Measurements from ENCODE around the gene S100PBP. TPM values are rescaled to one million over a fixed set of nuclear protein-coding genes. Genes with fewer than 3 reads are reported as not detected.
A peak's percentile ranks its signal among the peaks of the same experiment; 100 is the strongest.

Gene S100PBP
- 40.1 TPM for total RNA-seq (ENCODE audit: unreplicated experiment)
- long read RNA-seq, full-length matches to known transcripts = 2 of 4 reads
- long read RNA-seq, partial matches to known transcripts = 2 of 4 reads
- long read RNA-seq, other reads (novel, unspliced or antisense) = 0 of 4 reads

DNA sequence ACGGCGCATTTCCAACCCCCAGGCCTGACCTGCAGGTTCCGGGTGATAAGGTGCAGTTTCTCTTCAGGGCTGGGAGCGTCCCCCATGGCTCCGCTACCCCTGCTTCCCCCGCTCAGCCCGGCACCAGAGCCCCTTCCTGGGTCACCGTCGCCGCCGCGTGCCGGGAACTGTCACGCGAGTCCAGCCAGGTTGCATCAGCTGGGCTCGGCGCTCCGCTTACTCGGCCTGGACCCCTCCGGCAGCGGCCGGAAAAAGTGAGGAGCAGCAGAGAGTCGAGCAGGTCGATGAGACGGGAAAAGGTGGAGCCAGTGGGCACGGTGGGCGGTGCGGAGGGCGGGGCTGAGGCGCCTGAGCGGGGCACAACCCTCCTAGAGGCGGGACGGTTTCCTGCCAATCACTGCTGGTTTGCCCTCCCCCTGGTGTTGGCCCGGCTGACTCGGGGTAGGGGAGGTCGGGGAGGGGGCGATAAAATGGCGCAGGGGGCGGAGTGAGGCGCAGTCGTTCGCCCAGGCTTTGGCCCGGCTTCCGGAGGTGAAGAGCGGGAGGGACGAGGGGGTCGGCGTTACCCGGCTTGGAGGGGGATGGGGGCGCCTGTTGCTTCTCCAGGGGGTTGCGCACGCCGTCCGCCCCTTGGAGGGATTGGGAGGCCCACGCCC, at the start of gene S100PBP, which contains the start of gene YARS1:
Gene S100PBP, plus strand, starts transcription at position 495 of the 656 bp plus-strand sequence. CDS start 8,447 bp downstream, outside the sequence.
Gene YARS1, minus strand, starts transcription at position 200 of the 656 bp plus-strand sequence. Its CDS starts 114 bp downstream, at position 86.
- Mint-ChIP-seq H3K4me1 (ENCODE audit: low read depth, unreplicated experiment) (peaks cover 7% of the 10 kb centered on the region), H3K36me3 (ENCODE audit: unreplicated experiment) (no peaks in the 10 kb centered on the region), H3K4me3 (ENCODE audit: unreplicated experiment) (peak within 1 kb of the TSS; percentile 100)

GRCh38 chr1:32768110-32768850, 49.2 kb upstream of the S100PBP start:
- H3K4me3 Mint-ChIP-seq (ENCODE audit: unreplicated experiment) = peak overlapping the region; percentile 20
- no peak overlapping the region for H3K27ac Mint-ChIP-seq (ENCODE audit: unreplicated experiment)
- DNase-seq = no peak
- no peaks in the 10 kb centered on the region for H3K36me3 Mint-ChIP-seq (ENCODE audit: unreplicated experiment)
- H3K9me3 Mint-ChIP-seq (ENCODE audit: unreplicated experiment) = peaks cover 10% of the 10 kb centered on the region
- TF ChIP-seq CTCF (IDR thresholded peaks at IDR 0.05; ENCODE audit: partially characterized antibody, unreplicated experiment) = no peak
- H3K4me1 Mint-ChIP-seq (ENCODE audit: low read depth, unreplicated experiment) = peaks cover 28% of the 10 kb centered on the region
- H3K27me3 Mint-ChIP-seq (ENCODE audit: unreplicated experiment) = no peaks in the 10 kb centered on the region

More for the DNA sequence above, at the start of gene S100PBP, which contains the start of gene YARS1:
- TF ChIP-seq CTCF (IDR thresholded peaks at IDR 0.05; ENCODE audit: partially characterized antibody, unreplicated experiment) = no peak
- peak within 1 kb of the TSS; percentile 98 for H3K27ac Mint-ChIP-seq (ENCODE audit: unreplicated experiment)
- H3K27me3 Mint-ChIP-seq (ENCODE audit: unreplicated experiment) = peaks cover 8% of the 10 kb centered on the region
- peaks cover 4% of the 10 kb centered on the region for H3K9me3 Mint-ChIP-seq (ENCODE audit: unreplicated experiment)
- peak; percentile 100 for DNase-seq

GRCh38 chr1:32769524-32770220, 47.8 kb upstream of the S100PBP start:
- Mint-ChIP-seq H3K27me3 (ENCODE audit: unreplicated experiment) (peaks cover 6% of the 10 kb centered on the region), H3K4me1 (ENCODE audit: low read depth, unreplicated experiment) (peaks cover 34% of the 10 kb centered on the region), H3K27ac (ENCODE audit: unreplicated experiment) (no peak overlapping the region), H3K36me3 (ENCODE audit: unreplicated experiment) (no peaks in the 10 kb centered on the region), H3K9me3 (ENCODE audit: unreplicated experiment) (peaks cover 12% of the 10 kb centered on the region), H3K4me3 (ENCODE audit: unreplicated experiment) (no peak overlapping the region)
- DNase-seq = no peak
- TF ChIP-seq CTCF (IDR thresholded peaks at IDR 0.05; ENCODE audit: partially characterized antibody, unreplicated experiment) = no peak

DNA sequence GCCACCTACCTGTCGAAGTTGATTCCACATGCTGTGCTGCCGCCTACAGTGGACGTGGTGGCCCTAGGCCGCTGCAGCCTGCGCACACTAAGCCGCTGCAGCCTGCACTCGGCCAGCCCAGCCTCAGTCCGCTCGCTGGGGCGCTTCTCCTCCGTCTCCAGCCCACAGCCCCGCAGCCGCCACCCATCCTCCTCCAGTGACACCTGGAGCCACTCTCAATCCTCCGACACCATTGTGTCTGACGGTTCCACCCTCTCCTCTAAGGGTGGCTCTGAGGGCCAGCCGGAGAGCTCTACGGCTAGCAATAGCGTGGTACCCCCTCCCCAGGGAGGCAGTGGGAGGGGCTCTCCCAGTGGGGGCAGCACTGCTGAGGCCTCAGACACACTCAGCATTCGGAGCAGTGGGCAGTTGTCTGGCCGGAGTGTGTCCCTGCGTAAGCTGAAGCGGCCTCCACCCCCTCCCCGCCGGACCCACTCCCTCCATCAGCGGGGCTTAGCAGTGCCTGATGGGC, 47.2 kb upstream of the S100PBP start:
- no peaks in the 10 kb centered on the region for H3K36me3 Mint-ChIP-seq (ENCODE audit: unreplicated experiment)
- no peak for DNase-seq
- H3K9me3 Mint-ChIP-seq (ENCODE audit: unreplicated experiment) = peaks cover 10% of the 10 kb centered on the region
- H3K27me3 Mint-ChIP-seq (ENCODE audit: unreplicated experiment) = peaks cover 6% of the 10 kb centered on the region
- H3K4me3 Mint-ChIP-seq (ENCODE audit: unreplicated experiment) = no peak overlapping the region
- H3K27ac Mint-ChIP-seq (ENCODE audit: unreplicated experiment) = peak overlapping the region; percentile 48
- H3K4me1 Mint-ChIP-seq (ENCODE audit: low read depth, unreplicated experiment) = peaks cover 30% of the 10 kb centered on the region
- TF ChIP-seq CTCF (IDR thresholded peaks at IDR 0.05; ENCODE audit: partially characterized antibody, unreplicated experiment) = no peak

All from glutamatergic neuron (in vitro differentiated cells).